ENCODE results near the gene LCORL. TPM values are rescaled to one million over a fixed set of nuclear protein-coding genes. Genes with fewer than 3 reads are reported as not detected.
A peak's percentile ranks its signal among the peaks of the same experiment; 100 is the strongest.

LCORL gene
- total RNA-seq, 1 donor from 2014 or later: 10.3 TPM

GRCh38 chr4:17810260-17811077, 211.1 kb downstream of the LCORL start, which contains the start of the genes DCAF16 and NCAPG:
DCAF16 (minus strand) TSS chr4:17810757; CDS start chr4:17804141, 6,616 bp downstream.
NCAPG (plus strand) TSS chr4:17810979; CDS start chr4:17811078, 99 bp downstream.
- Histone ChIP-seq H2AFZ (ENCODE audit: low read depth, low read length) (peak within 1 kb of the TSS; percentile 89), H3K36me3 (ENCODE audit: insufficient read depth, low read length) (no peaks in the 10 kb centered on the region), H3K79me2 (ENCODE audit: insufficient read depth, low read length) (peaks cover 97% of the 10 kb centered on the region), H3K27me3 (ENCODE audit: insufficient read depth, low read length) (no peaks in the 10 kb centered on the region), H3K9me3 (ENCODE audit: insufficient read depth, low read depth, low read length) (no peaks in the 10 kb centered on the region), H3K4me1 (ENCODE audit: insufficient read depth, low read length) (peaks cover 18% of the 10 kb centered on the region), H3K4me3 (ENCODE audit: insufficient read depth, low read depth, low read length) (peak within 1 kb of the TSS; percentile 88), H3K27ac (ENCODE audit: low read depth, low read length) (peak within 1 kb of the TSS; percentile 95), H4K20me1 (ENCODE audit: insufficient read depth, low read length) (peaks cover 33% of the 10 kb centered on the region), H3K9ac (ENCODE audit: low read length) (peak within 1 kb of the TSS; percentile 96), H3K4me2 (ENCODE audit: low read length) (peak within 1 kb of the TSS; percentile 96)
- H3K4me3 Mint-ChIP-seq (ENCODE audit: unreplicated experiment): peak within 1 kb of the TSS; percentile 98
- peak; percentile 96 for DNase-seq (ENCODE audit: low read depth)
- peaks cover 23% of the 10 kb centered on the region for H3K4me1 Mint-ChIP-seq (ENCODE audit: low read depth, unreplicated experiment)
- H3K27me3 Mint-ChIP-seq (ENCODE audit: low read depth, unreplicated experiment): no peaks in the 10 kb centered on the region
- H3K27ac Mint-ChIP-seq (ENCODE audit: unreplicated experiment): peak within 1 kb of the TSS; percentile 90
- no peaks in the 10 kb centered on the region for H3K9me3 Mint-ChIP-seq (ENCODE audit: unreplicated experiment)
- peak; percentile 72 for FAIRE-seq
- TF ChIP-seq, protein P1, sequence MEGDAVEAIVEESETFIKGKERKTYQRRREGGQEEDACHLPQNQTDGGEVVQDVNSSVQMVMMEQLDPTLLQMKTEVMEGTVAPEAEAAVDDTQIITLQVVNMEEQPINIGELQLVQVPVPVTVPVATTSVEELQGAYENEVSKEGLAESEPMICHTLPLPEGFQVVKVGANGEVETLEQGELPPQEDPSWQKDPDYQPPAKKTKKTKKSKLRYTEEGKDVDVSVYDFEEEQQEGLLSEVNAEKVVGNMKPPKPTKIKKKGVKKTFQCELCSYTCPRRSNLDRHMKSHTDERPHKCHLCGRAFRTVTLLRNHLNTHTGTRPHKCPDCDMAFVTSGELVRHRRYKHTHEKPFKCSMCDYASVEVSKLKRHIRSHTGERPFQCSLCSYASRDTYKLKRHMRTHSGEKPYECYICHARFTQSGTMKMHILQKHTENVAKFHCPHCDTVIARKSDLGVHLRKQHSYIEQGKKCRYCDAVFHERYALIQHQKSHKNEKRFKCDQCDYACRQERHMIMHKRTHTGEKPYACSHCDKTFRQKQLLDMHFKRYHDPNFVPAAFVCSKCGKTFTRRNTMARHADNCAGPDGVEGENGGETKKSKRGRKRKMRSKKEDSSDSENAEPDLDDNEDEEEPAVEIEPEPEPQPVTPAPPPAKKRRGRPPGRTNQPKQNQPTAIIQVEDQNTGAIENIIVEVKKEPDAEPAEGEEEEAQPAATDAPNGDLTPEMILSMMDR (IDR thresholded peaks at IDR 0.05; ENCODE audit: insufficient read depth, low read depth, low read length): no peak
- TF ChIP-seq EZH2 (IDR thresholded peaks at IDR 0.05; ENCODE audit: insufficient read depth, low read length): no peak
- H3K36me3 Mint-ChIP-seq (ENCODE audit: low read depth, unreplicated experiment): no peaks in the 10 kb centered on the region

GRCh38 chr4:17809667-17810066, 211.9 kb downstream of the LCORL start:
- H3K9ac ChIP-seq (ENCODE audit: low read length): peak overlapping the region; percentile 96
- FAIRE-seq (no peak), DNase-seq (ENCODE audit: low read depth) (no peak)
- no peaks in the 10 kb centered on the region for H3K27me3 ChIP-seq (ENCODE audit: insufficient read depth, low read length)
- H3K36me3 ChIP-seq (ENCODE audit: insufficient read depth, low read length): peaks cover 1% of the 10 kb centered on the region
- Mint-ChIP-seq H3K36me3 (ENCODE audit: low read depth, unreplicated experiment) (no peaks in the 10 kb centered on the region), H3K27ac (ENCODE audit: unreplicated experiment) (peak overlapping the region; percentile 90), H3K4me1 (ENCODE audit: low read depth, unreplicated experiment) (peaks cover 23% of the 10 kb centered on the region), H3K9me3 (ENCODE audit: unreplicated experiment) (no peaks in the 10 kb centered on the region), H3K4me3 (ENCODE audit: unreplicated experiment) (peak overlapping the region; percentile 98), H3K27me3 (ENCODE audit: low read depth, unreplicated experiment) (no peaks in the 10 kb centered on the region)
- H3K79me2 ChIP-seq (ENCODE audit: insufficient read depth, low read length): peaks cover 97% of the 10 kb centered on the region
- no peak for TF ChIP-seq EZH2 (IDR thresholded peaks at IDR 0.05; ENCODE audit: insufficient read depth, low read length)
- TF ChIP-seq, protein P1 (IDR thresholded peaks at IDR 0.05; ENCODE audit: insufficient read depth, low read depth, low read length): no peak
- H3K4me3 ChIP-seq (ENCODE audit: insufficient read depth, low read depth, low read length): peak overlapping the region; percentile 88
- peak overlapping the region; percentile 96 for H3K4me2 ChIP-seq (ENCODE audit: low read length)
- no peak overlapping the region for H2AFZ ChIP-seq (ENCODE audit: low read depth, low read length)
- H3K27ac ChIP-seq (ENCODE audit: low read depth, low read length): peak overlapping the region; percentile 95
- peaks cover 35% of the 10 kb centered on the region for H4K20me1 ChIP-seq (ENCODE audit: insufficient read depth, low read length)
- peaks cover 18% of the 10 kb centered on the region for H3K4me1 ChIP-seq (ENCODE audit: insufficient read depth, low read length)
- H3K9me3 ChIP-seq (ENCODE audit: insufficient read depth, low read depth, low read length): no peaks in the 10 kb centered on the region
